ENCODE measurements around the gene RNF212. TPM values are rescaled to one million over a fixed set of nuclear protein-coding genes. Genes with fewer than 3 reads are reported as not detected.
"Not testable (repeated sequence)": the region's sequence is repeated elsewhere in the genome, so short reads cannot be mapped to it uniquely, and the experiment has no call there.

The RNF212 gene
- total and polyA plus RNA-seq, 4 donors, result 3.5 to 8.8 (median 5.3) TPM

DNA sequence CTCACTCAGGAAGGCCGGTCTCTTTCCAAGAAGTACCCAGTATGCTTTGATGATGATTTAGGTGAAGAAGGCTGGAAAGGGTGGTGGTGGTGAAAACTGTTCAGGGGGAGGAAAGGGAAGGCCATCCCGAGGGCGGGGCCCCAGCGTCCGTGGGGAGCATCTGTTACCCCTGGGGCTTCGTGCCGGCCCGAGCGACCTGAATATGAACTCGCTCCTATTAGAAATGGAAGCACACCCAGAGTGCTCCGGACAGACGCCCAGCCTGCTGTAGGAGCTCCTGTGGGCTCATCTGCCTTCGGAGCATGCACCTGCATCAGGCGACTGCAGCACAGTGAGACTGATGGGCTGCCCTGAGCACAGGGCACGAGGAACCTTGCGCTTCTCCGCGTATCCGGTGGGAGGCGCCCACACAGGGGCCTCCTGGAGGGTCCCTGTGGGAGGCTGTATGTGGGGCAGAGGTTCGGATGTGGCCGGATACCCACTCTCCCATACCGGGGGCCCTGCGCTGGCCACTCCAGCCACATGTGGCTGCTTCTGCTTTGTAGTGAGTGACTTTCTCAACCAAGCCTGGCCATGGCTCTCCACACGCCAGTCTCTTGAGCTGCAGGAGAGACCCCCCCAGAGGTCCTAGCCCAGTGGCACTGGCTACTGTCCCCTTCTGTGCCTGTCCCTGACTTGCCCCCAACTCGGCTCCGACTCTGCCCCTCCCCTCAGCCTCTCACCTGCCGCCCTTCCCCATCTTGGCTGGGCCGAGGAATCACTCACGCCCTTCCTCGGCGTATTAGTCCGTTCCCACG is 65.2 kb downstream of the RNF212 start:
- H3K27ac ChIP-seq (ENCODE audit: low read depth in 1 of 2, low read length in 1 of 2), result no peak overlapping the region
- H3K4me3 ChIP-seq, result no peak overlapping the region
- no peaks in the 10 kb centered on the region for H3K36me3 ChIP-seq (ENCODE audit: control insufficient read depth in 4 of 4, insufficient read depth in 4 of 4, low read length in 4 of 4)
- no peak overlapping the region for H3K9ac ChIP-seq (ENCODE audit: insufficient read depth in 1 of 2, low read length in 2 of 2)
- peaks cover 4 to 26% (median 10%) of the 10 kb centered on the region in 3 donors for H3K27me3 ChIP-seq (ENCODE audit: control insufficient read depth in 3 of 3, insufficient read depth in 3 of 3, low read length in 2 of 3)
- WGBS, 2 donors, result 81 to 91% methylated on average over 32 to 34 of the region's 34 CpGs
- DNase-seq (peak in 1 of 3 donors; percentile 10), ATAC-seq (ENCODE audit: insufficient read depth, low FRiP score) (no peak)
- peaks cover 0 to 21% (median 13%) of the 10 kb centered on the region in 5 donors for H3K4me1 ChIP-seq (ENCODE audit: control insufficient read depth in 5 of 5, insufficient read depth in 5 of 5, low read length in 5 of 5)
- H3K9me3 ChIP-seq (ENCODE audit: control insufficient read depth in 4 of 4, insufficient read depth in 3 of 4, low read length in 3 of 4), result peaks cover 0 to 10% (median 0%) of the 10 kb centered on the region in 4 donors
- TF ChIP-seq, protein P1, sequence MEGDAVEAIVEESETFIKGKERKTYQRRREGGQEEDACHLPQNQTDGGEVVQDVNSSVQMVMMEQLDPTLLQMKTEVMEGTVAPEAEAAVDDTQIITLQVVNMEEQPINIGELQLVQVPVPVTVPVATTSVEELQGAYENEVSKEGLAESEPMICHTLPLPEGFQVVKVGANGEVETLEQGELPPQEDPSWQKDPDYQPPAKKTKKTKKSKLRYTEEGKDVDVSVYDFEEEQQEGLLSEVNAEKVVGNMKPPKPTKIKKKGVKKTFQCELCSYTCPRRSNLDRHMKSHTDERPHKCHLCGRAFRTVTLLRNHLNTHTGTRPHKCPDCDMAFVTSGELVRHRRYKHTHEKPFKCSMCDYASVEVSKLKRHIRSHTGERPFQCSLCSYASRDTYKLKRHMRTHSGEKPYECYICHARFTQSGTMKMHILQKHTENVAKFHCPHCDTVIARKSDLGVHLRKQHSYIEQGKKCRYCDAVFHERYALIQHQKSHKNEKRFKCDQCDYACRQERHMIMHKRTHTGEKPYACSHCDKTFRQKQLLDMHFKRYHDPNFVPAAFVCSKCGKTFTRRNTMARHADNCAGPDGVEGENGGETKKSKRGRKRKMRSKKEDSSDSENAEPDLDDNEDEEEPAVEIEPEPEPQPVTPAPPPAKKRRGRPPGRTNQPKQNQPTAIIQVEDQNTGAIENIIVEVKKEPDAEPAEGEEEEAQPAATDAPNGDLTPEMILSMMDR (IDR thresholded peaks at IDR 0.05; ENCODE audit: control extremely low read depth, extremely low read depth), result no peak

- Histone ChIP-seq H3K27ac (ENCODE audit: low read depth in 1 of 2, low read length in 1 of 2) (no peak overlapping the region), H3K4me1 (ENCODE audit: control insufficient read depth in 5 of 5, insufficient read depth in 5 of 5, low read length in 5 of 5) (peaks cover 0 to 20% (median 14%) of the 10 kb centered on the region in 5 donors), H3K27me3 (ENCODE audit: control insufficient read depth in 3 of 3, insufficient read depth in 3 of 3, low read length in 2 of 3) (peaks cover 4 to 22% (median 5%) of the 10 kb centered on the region in 3 donors), H3K36me3 (ENCODE audit: control insufficient read depth in 4 of 4, insufficient read depth in 4 of 4, low read length in 4 of 4) (no peaks in the 10 kb centered on the region), H3K4me3 (no peak overlapping the region), H3K9ac (ENCODE audit: insufficient read depth in 1 of 2, low read length in 2 of 2) (no peak overlapping the region), H3K9me3 (ENCODE audit: control insufficient read depth in 4 of 4, insufficient read depth in 3 of 4, low read length in 3 of 4) (peaks cover 0 to 8% (median 0%) of the 10 kb centered on the region in 4 donors)
- TF ChIP-seq, protein P1 (IDR thresholded peaks at IDR 0.05; ENCODE audit: control extremely low read depth, extremely low read depth), result no peak
- peak in 1 of 3 donors; percentile 12 for DNase-seq
- no peak for ATAC-seq (ENCODE audit: insufficient read depth, low FRiP score)
- 57 to 65% methylated on average over 41 of the region's 41 CpGs for WGBS, 2 donors
Observed at GRCh38 chr4:1047106-1047975, 66.0 kb downstream of the RNF212 start.

GRCh38 chr4:1046581-1047011 is 66.8 kb downstream of the RNF212 start:
- H3K9ac ChIP-seq (ENCODE audit: insufficient read depth in 1 of 2, low read length in 2 of 2); H3K27ac ChIP-seq (ENCODE audit: low read depth in 1 of 2, low read length in 1 of 2); H3K36me3 ChIP-seq (ENCODE audit: control insufficient read depth in 4 of 4, insufficient read depth in 4 of 4, low read length in 4 of 4); H3K9me3 ChIP-seq (ENCODE audit: control insufficient read depth in 4 of 4, insufficient read depth in 3 of 4, low read length in 3 of 4); ATAC-seq (ENCODE audit: insufficient read depth, low FRiP score); H3K4me3 ChIP-seq: not testable (repeated sequence)
- H3K4me1 ChIP-seq (ENCODE audit: control insufficient read depth in 5 of 5, insufficient read depth in 5 of 5, low read length in 5 of 5), result peaks cover 0 to 27% (median 15%) of the 10 kb centered on the region in 5 donors
- WGBS, 2 donors, result 22 to 31% methylated on average over 29 of the region's 29 CpGs
- peak; percentile 68 to 81 (median 69) for DNase-seq
- H3K27me3 ChIP-seq (ENCODE audit: control insufficient read depth in 3 of 3, insufficient read depth in 3 of 3, low read length in 2 of 3), result peaks cover 2 to 22% (median 4%) of the 10 kb centered on the region in 3 donors

Data from lung (tissue), 12 donors.